Breast epithelium (tissue), 3 donors: ENCODE results near the gene ETS1.

Experiments used
- POLR2A ChIP-seq: fragments of 450-650 bp; IDR thresholded peaks from one replicate; pipeline ENCODE4 v1.6.1; 2016; ENCODE audit warnings: antibody characterized with exemption, mild to moderate bottlenecking, moderate library complexity
- POLR2AphosphoS5 ChIP-seq, 3 donors: sonication (generic); formaldehyde crosslinking; IDR thresholded peaks; one replicate each; pipeline ENCODE4 v1.6.1; 2017; ENCODE audit warnings: antibody characterized with exemption in 3 of 3
- TF ChIP-seq, protein P1 (sequence below), 3 donors: fragments of 450-650 bp; IDR thresholded peaks; one replicate each; pipeline ENCODE4 v1.5.1; 2016 to 2017; ENCODE audit warnings: antibody characterized with exemption in 3 of 3, mild to moderate bottlenecking in 3 of 3, moderate library complexity in 3 of 3

DNA sequence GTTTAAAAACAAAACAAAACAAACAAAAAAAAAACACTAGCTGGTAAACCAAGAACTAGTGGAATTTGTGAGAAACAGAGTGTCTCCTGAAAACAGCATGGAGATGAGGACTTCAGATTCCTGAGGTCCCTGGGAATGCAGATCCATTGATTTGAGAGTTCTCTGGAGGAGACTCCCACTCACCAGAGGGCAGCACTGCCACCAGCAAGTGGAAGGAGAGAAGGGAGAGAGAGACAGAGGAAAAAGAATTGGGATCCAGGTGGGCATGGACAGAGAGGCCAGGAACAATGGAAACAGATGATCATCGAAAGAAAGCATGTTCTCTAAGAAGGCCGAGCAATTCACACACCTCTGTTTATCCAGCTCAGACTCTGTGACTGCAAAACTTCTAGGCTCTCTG, 31.8 kb downstream of the ETS1 start:
- TF ChIP-seq, protein P1, sequence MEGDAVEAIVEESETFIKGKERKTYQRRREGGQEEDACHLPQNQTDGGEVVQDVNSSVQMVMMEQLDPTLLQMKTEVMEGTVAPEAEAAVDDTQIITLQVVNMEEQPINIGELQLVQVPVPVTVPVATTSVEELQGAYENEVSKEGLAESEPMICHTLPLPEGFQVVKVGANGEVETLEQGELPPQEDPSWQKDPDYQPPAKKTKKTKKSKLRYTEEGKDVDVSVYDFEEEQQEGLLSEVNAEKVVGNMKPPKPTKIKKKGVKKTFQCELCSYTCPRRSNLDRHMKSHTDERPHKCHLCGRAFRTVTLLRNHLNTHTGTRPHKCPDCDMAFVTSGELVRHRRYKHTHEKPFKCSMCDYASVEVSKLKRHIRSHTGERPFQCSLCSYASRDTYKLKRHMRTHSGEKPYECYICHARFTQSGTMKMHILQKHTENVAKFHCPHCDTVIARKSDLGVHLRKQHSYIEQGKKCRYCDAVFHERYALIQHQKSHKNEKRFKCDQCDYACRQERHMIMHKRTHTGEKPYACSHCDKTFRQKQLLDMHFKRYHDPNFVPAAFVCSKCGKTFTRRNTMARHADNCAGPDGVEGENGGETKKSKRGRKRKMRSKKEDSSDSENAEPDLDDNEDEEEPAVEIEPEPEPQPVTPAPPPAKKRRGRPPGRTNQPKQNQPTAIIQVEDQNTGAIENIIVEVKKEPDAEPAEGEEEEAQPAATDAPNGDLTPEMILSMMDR (IDR thresholded peaks at IDR 0.05), result no peak
- no peak for TF ChIP-seq POLR2A
- no peak for TF ChIP-seq POLR2AphosphoS5 (IDR thresholded peaks at IDR 0.05)
